HFFc6 (cell line): ENCODE measurements around the gene TEX261. TPM values are rescaled to one million over a fixed set of nuclear protein-coding genes. Genes with fewer than 3 reads are reported as not detected.
A peak's percentile ranks its signal among the peaks of the same experiment; 100 is the strongest.

Experiments used
- DNase-seq: peaks from one replicate; pipeline ENCODE4 v3.0.0-alpha.2; 2018
- H3K27ac Mint-ChIP-seq: 2 replicates; pipeline ENCODE4 v1.8.0; 2020; ENCODE audit warnings: mild to moderate bottlenecking, mixed read lengths
- H3K27me3 Mint-ChIP-seq: 2 replicates; pipeline ENCODE4 v1.8.0; 2021; ENCODE audit warnings: mild to moderate bottlenecking, moderate library complexity, mixed read lengths; ENCODE audit not compliant: insufficient read depth
- H3K36me3 Mint-ChIP-seq: 2 replicates; pipeline ENCODE4 v1.8.0; 2021; ENCODE audit warnings: low read depth, mixed read lengths
- H3K4me1 Mint-ChIP-seq: 2 replicates; pipeline ENCODE4 v1.8.0; 2020; ENCODE audit warnings: low read depth, mixed read lengths
- H3K4me3 Mint-ChIP-seq: 2 replicates; pipeline ENCODE4 v1.8.0; 2020; ENCODE audit warnings: mild to moderate bottlenecking, moderate library complexity, mixed read lengths
- H3K9me3 Mint-ChIP-seq: 2 replicates; pipeline ENCODE4 v1.8.0; 2020; ENCODE audit warnings: mild to moderate bottlenecking, mixed read lengths
- CTCF ChIP-seq: fragments of 200-600 bp; sonication (generic); IDR thresholded peaks from 2 replicates; pipeline ENCODE4 v1.5.0; 2021; ENCODE audit warnings: antibody characterized with exemption, mild to moderate bottlenecking
- total RNA-seq, 6 experiments: library from RNA; stranded (reverse); fragmentation: NEBNext Ultra II Directional; extraction: Animal tissue kit (Norgen Biotek cat#: 25700); gene quantifications; 2 replicates in 1 of 6; 3 replicates in 5 of 6; pipeline ENCODE4 v1.2.3, GENCODE V29; 2021

The TEX261 gene
- total RNA-seq, 6 experiments from 2014 or later: 91.6 to 129 (median 103) TPM

GRCh38 chr2:70981866-70982810, 12.5 kb downstream of the TEX261 start:
- no peak for TF ChIP-seq CTCF
- Mint-ChIP-seq H3K27me3 (no peaks in the 10 kb centered on the region; the same call in 1 of the 2 replicates), H3K36me3 (peaks cover 11% of the 10 kb centered on the region), H3K27ac (no peak overlapping the region), H3K9me3 (no peaks in the 10 kb centered on the region), H3K4me3 (no peak overlapping the region), H3K4me1 (peaks cover 12% of the 10 kb centered on the region)
- no peak for DNase-seq

GRCh38 chr2:70981421-70981820, 13.3 kb downstream of the TEX261 start:
- no peak for DNase-seq
- no peak for TF ChIP-seq CTCF
- Mint-ChIP-seq H3K27me3 (no peaks in the 10 kb centered on the region; the same call in 1 of the 2 replicates), H3K4me3 (no peak overlapping the region), H3K27ac (no peak overlapping the region), H3K4me1 (peaks cover 16% of the 10 kb centered on the region), H3K9me3 (no peaks in the 10 kb centered on the region), H3K36me3 (peaks cover 8% of the 10 kb centered on the region)

- no peak for TF ChIP-seq CTCF
- DNase-seq: no peak
- peak overlapping the region; percentile 54 for H3K4me3 Mint-ChIP-seq
- H3K4me1 Mint-ChIP-seq: peaks cover 22% of the 10 kb centered on the region
- H3K27ac Mint-ChIP-seq: no peak overlapping the region
- H3K27me3 Mint-ChIP-seq: peaks cover 3% of the 10 kb centered on the region
- H3K36me3 Mint-ChIP-seq: no peaks in the 10 kb centered on the region
- H3K9me3 Mint-ChIP-seq: no peaks in the 10 kb centered on the region
Observed at GRCh38 chr2:70979626-70980025, 15.0 kb downstream of the TEX261 start.

GRCh38 chr2:70979180-70979488, 15.5 kb downstream of the TEX261 start:
- Mint-ChIP-seq H3K27ac (no peak overlapping the region), H3K4me1 (peaks cover 22% of the 10 kb centered on the region), H3K4me3 (peak overlapping the region; percentile 54), H3K36me3 (no peaks in the 10 kb centered on the region), H3K9me3 (no peaks in the 10 kb centered on the region), H3K27me3 (peaks cover 5% of the 10 kb centered on the region)
- DNase-seq: no peak
- TF ChIP-seq CTCF: no peak

GRCh38 chr2:70978341-70979179, 16.1 kb downstream of the TEX261 start, which contains the start of gene ANKRD53:
Gene ANKRD53 (plus strand): TSS chr2:70978630. CDS start chr2:70978646, 16 bp downstream.
- no peaks in the 10 kb centered on the region for H3K9me3 Mint-ChIP-seq
- DNase-seq: no peak
- H3K4me1 Mint-ChIP-seq: peaks cover 22% of the 10 kb centered on the region

More at GRCh38 chr2:70978341-70979179, 16.1 kb downstream of the TEX261 start, which contains the start of gene ANKRD53:
- no peak for TF ChIP-seq CTCF
- no peaks in the 10 kb centered on the region for H3K36me3 Mint-ChIP-seq
- H3K27me3 Mint-ChIP-seq: peaks cover 5% of the 10 kb centered on the region
- H3K4me3 Mint-ChIP-seq: peak within 1 kb of the TSS; percentile 90
- H3K27ac Mint-ChIP-seq: peak within 1 kb of the TSS; percentile 98
